GM20431 (cell line): Measurements from ENCODE around the gene HLF.
"Not testable (repeated sequence)": the region's sequence is repeated elsewhere in the genome, so short reads cannot be mapped to it uniquely, and the experiment has no call there.

Source experiments
- in situ Hi-C: fragments of 300-500 bp; cut with MseI, MboI; formaldehyde crosslinking; loops from one replicate; pipeline ENCODE4 v1.15.0; 2020; ENCODE audit warnings: low sequenced_read_pairs; ENCODE audit not compliant: unreplicated experiment

HLF gene

DNA sequence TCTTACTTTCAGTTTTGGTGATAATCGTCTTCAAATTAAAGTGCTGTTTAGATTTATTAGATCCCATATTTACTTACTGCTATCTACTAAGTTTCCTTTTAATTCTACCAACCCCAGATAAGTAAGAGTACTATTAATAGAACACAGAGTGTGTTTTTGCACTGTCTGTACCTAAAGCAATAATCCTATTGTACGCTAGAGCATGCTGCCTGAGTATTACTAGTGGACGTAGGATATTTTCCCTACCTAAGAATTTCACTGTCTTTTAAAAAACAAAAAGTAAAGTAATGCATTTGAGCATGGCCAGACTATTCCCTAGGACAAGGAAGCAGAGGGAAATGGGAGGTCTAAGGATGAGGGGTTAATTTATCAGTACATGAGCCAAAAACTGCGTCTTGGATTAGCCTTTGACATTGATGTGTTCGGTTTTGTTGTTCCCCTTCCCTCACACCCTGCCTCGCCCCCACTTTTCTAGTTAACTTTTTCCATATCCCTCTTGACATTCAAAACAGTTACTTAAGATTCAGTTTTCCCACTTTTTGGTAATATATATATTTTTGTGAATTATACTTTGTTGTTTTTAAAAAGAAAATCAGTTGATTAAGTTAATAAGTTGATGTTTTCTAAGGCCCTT, 56.8 kb downstream of the HLF start:
- in situ Hi-C loops = loop anchor here (25.0 kb wide), 1 partner anchor 109 kb away; no protein-coding TSS in a partner anchor

DNA sequence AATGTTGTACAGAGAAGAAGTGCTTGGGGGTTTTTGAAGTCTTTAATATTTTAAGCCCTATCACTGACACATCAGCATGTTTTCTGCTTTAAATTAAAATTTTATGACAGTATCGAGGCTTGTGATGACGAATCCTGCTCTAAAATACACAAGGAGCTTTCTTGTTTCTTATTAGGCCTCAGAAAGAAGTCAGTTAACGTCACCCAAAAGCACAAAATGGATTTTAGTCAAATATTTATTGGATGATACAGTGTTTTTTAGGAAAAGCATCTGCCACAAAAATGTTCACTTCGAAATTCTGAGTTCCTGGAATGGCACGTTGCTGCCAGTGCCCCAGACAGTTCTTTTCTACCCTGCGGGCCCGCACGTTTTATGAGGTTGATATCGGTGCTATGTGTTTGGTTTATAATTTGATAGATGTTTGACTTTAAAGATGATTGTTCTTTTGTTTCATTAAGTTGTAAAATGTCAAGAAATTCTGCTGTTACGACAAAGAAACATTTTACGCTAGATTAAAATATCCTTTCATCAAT, 57.8 kb downstream of the HLF start:
- in situ Hi-C loops = loop anchor here (25.0 kb wide), 1 partner anchor 110 kb away; no protein-coding TSS in a partner anchor

DNA sequence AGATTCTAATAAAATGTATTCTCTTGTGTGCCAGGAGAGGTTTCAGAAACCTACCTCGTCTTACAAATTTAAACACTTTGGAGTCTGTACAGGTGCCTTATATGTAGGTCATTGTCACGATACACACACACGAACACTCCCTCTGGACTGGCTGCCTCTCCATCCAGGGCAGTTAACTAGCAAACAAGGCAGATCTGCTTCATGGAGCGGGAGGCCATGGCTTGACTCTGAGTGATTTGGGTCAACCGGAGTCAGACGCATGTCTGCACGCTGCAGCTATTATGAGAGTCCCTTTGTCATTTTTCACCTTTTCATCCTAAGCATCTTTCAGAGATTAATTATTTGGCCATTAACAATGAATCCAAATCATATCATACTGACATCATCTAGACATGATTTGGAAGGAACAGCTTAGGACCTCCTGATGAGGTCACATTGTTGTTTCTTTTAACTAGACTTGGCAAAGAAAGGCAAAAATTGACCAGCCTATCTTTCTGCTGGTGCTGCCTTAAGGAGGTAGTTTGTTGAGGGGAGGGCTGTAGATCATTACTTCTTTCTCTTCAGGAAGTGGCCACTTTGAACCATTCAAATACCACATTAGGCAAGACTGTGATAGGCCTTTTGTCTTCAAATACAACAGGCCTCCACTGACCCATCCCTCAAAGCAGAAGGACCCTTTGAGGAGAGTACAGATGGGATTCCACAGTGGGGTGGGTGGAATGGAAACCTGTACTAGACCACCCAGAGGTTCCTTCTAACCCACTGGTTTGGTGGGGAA, 58.9 kb downstream of the HLF start:
- in situ Hi-C loops = loop anchor here (25.0 kb wide), 1 partner anchor 111 kb away; no protein-coding TSS in a partner anchor

DNA sequence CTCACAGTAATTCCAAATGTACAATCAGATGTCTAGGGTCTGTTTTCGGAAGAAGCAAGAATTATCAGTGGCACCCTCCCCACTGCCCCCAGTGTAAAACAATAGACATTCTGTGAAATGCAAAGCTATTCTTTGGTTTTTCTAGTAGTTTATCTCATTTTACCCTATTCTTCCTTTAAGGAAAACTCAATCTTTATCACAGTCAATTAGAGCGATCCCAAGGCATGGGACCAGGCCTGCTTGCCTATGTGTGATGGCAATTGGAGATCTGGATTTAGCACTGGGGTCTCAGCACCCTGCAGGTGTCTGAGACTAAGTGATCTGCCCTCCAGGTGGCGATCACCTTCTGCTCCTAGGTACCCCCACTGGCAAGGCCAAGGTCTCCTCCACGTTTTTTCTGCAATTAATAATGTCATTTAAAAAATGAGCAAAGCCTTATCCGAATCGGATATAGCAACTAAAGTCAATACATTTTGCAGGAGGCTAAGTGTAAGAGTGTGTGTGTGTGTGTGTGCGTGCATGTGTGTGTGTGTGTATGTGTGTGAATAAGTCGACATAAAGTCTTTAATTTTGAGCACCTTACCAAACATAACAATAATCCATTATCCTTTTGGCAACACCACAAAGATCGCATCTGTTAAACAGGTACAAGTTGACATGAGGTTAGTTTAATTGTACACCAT, 59.7 kb downstream of the HLF start:
- in situ Hi-C loops = loop anchor here (25.0 kb wide), 1 partner anchor 112 kb away; no protein-coding TSS in a partner anchor

DNA sequence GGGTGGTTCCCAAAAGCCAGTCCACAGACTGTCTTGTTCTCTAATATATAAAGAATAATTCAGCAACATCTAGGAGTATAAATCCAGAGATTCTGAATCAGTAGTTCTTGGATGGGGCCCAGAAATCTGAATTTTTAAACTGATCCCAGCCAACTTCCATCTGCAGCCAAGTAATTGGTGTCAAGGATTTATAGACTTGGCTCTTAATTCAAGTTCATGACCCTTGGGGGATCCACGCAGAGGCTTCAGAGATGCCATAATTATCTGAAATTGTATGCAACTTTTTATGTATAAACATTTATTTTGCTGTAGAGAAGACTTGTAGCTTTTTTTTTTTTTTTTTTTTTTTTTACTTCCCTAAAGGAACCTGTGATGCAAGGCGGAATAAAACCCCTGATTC, 60.6 kb downstream of the HLF start:
- in situ Hi-C loops = no loop called here

DNA sequence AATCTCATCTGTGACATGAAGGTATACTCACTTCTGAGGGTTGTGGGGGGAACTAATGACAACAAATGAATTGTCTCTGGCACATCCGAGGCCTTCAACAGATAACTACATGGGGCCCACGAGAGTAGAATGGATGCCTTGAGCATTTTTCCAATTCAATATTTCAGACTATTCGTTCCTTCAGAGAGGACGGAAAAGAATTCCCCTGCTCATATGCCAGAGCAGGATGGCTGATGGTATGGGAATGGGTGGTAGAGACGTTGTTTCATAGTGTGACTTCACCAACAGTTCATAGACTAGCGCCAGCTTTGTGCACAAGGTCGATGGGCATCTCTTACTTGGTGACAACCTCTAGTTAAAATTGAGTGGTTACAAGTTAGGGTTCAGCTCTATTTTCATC, 61.3 kb downstream of the HLF start:
- in situ Hi-C loops = no loop called here

DNA sequence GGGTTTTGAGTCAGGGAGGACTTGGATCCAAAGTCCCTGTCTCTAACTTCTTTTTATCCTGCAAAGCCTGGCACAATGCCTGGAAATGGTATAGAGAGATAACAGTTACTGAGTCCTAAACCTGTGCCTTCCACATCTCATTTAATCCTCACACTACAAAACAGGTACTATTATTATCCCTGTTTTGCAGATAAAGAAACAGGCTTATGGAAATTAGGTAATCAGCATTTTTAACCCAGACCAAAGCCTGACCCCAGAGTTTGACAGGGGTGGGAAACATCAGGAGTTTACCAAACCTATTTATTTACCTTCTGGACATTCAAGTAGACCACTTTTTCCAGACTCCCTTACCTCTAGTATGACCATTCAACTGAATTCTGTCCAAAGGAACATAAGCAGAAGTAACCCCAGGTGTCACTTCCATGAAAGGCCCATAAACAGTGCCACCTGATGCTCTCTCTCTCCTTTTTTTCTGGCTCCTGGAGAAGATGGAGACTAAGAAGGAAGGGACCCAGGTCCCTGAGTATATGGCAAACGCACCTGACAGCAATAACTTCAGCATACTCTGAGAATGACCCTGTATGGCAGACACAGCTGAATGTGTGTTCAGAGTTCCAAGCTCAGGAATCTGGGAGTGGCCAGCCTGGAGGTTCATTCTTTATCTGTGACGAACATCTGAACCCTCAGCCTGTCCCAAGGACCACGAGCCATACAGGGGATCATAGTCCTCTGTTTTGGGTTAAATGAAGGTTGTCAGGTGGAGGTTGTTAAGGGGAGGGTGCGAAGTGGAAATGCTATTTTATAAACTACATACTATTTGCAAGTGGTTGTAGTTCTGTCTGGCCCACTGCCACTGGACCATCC, 62.7 kb downstream of the HLF start:
- in situ Hi-C loops = no loop called here

DNA sequence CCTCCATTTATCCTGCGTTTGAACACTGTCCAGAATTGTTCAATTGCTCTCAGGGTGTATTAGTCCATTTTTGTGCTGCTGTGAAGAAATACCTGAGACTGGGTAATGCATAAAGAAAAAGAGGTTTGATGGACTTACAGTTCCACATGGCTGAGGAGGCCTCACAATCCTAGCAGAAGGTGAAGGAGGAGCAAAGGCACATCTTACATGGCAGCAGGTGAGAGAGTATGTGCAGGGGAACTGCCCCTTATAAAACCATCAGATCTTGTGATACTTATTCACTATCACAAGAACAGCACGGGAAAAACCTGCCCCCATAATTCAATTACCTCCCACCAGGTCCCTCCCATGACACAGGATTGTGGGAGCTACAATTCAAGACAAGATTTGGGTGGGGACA, 63.8 kb downstream of the HLF start:
- in situ Hi-C loops = not testable (repeated sequence)

DNA sequence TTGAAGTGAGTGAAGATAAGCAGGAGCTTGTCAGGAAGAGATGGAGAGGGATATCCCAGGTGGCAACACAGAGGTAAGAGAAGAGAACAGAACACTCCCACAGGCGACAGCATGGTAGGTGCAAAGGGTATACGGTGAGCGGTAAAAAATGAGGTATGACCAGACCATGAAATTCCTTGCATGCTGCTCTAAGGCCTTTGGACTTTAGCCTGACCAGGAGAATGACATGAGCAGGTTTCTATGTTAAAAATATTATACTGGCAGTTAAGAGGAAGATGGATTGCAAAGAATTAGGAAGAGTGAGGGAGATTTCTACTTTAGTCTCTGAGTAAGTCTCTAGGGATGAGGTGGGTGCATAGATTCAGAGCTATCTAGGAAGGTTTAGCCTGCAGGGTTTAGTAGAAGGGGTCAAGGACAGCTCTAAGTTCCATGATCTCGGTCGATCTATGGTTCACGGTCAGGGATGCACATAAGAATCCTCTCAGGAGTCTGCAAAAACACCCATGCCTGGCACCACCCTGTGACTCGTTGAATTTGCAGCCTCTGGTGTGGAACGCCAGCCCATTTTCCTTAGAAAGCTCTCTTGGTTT, 65.7 kb downstream of the HLF start:
- in situ Hi-C loops = no loop called here

DNA sequence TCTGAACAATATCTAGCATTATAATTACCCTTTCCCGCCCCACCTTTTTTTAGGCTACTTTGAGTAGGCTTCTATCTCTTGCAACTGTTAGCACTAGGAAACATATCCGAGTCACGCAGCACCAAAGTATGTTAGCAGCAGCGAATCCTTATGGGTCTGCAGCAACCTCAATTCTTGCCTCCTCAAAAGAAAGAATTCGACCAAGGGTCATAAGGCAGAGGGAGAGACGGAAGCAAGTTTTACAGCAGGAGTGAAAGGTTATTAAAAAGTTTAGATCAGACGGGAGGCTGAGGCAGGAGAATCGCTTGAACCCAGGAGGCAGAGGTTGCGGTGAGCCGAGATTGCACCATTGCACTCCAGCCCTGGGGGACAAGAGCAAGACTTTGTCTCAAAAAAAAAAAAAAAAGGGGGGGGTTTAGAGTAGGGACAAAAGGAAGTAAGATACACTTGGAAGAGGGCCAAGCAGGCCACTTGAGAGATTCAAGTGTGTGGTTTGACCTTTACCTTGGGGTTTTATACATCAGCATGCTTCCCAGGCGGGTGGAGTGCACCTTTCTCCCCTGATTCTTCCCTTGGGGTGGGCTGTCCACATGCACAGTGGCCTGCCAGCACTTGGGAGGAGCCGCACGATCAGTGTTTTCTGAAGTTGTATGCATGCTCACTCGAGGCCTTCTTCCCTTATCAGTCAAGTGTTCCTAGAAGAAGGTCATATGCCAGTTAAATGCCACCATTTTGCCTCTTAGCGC, 67.7 kb downstream of the HLF start:
- in situ Hi-C loops = no loop called here

DNA sequence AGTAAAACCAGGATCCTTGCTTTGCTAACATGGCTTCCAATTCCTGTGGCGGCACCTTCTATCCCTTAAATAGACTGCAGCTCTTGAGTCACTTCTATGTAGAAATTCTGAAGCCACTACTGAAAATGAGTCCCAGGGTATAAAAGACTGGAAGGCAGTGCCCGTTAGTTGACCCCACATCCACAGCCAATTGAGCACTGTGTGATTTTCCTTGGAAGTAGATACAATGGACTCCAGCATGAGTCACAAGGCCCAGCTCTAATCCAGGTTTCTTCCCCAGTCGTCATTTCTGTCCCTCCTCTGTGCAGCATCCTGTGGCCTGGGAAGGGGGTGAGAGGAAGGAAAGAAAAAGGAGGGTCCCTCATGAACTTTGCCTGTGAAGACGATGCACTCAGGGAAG, 69.5 kb downstream of the HLF start:
- in situ Hi-C loops = no loop called here

DNA sequence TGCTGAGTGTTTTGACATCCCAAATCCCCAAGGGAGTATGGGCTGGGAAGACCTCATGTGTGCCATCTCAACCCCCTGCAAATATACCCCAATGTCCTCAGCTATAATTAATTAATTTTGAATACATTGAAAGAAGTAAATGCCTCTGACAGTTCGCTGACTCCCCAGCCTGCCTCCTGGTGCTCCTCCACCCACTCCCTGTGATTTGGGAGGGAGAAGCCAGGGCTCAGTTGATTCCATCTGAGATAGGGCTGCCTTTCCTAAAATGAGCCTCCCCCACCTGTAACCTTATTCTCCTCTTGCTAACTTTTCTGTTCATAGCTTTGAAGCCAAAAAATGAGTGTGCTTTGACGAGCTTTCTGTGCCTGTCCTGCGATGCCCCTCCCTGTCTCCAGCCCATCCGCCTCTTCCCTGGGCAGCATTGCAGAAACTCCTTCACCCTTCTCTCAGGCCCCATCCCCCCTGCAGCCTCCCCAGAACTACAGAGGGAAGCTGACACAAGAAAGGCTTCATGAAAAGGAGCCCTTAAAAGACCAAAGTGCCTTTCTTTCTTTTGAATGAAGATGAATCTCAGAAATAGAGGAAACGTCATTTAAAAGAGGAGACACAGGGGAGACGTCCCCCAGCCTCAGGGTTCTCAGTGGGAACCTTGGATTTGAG, 70.3 kb downstream of the HLF start:
- in situ Hi-C loops = no loop called here

DNA sequence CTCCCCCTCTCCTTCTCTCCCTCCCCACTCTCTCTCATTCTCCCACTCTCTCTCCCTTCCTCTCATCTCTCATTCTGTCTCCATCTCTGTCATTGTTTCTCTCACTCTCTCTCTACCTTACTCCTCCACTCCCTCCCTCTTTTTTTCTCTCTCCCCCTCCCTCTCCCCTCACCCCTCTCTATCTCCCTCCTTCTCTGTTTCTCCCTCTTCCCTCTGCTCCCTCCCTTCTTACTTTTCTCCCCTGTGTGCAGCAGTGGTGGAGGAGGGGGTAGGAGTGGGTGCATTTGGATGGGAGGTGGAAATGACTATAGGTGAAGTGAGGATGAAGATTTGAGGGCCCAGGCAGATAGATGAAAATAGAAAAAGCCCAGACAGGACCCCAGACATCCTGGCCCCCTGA, 70.9 kb downstream of the HLF start:
- in situ Hi-C loops = no loop called here

DNA sequence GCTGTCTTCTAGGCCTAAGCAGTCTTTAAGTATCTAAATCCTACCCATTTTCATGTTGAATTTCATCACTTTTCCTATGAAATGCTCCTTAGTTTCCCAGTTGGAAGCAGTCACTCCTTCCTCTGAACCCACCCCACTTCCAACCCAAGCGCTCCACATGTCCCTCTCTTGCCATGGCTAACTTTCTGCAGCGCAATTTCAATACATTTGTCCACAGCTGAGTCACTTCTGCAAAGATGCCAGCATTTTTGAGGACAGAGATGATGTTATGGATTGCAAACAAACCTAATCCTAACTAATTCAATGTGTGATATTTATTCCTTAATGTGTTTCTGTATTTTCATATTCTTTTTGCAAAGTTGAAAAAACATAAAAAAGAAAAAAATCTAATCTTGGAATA, 71.7 kb downstream of the HLF start:
- in situ Hi-C loops = no loop called here

DNA sequence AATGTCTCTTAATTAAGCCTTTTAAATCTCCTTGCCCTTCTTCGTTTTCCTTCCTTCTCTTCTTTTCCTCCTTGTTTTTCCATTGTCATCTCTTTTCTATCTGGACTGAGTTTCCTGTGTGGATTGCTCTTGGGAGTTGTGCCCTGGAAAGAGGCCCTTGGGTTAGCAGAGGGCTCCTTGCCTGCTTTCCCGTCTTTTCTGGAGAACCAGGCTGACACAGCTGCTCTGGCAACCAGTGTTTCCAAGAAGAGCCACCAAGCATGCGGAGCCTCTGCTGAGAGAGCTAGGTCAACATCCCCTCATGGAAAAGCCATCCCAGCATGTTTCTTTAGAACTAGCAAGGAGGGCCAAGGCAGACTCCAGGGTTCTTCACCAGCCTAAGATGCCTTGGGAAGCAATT, 75.4 kb downstream of the HLF start:
- in situ Hi-C loops = no loop called here

DNA sequence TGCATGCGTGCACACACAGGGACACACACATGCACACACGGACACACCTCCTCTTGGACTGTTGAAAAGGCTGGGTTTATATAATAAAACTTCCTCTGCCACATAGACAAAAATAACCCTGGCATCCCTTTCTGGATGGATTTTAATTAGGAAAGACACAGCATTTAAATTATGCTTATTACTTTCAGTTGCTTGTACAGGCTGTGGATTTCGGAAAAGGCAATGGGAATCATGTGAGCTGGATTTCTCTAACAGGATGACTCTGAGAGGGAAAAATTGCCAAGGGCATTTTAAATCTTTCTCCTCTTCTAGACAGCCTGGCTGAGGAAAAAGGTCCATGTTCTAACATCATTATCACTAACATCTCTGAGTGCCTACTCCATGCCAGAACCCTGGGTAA, 75.9 kb downstream of the HLF start:
- in situ Hi-C loops = no loop called here

DNA sequence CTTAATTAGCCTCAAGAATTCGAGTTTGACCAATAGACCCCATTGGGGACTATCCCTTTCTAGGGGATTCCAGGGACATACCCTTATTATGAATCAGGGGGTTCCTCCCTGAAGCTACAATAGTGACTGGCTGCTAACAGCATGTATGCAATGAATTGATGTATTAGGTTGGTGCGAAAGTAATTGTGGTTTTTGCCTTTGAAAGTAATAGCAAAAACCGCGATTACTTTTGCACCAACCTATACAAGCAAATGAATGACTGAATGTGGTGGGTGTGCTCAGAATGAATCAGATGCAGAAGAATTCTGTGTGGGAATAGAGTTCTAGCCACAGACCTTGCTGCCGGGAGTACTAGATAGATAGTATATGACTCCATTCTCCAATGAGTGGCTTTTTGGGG, 76.7 kb downstream of the HLF start:
- in situ Hi-C loops = no loop called here

DNA sequence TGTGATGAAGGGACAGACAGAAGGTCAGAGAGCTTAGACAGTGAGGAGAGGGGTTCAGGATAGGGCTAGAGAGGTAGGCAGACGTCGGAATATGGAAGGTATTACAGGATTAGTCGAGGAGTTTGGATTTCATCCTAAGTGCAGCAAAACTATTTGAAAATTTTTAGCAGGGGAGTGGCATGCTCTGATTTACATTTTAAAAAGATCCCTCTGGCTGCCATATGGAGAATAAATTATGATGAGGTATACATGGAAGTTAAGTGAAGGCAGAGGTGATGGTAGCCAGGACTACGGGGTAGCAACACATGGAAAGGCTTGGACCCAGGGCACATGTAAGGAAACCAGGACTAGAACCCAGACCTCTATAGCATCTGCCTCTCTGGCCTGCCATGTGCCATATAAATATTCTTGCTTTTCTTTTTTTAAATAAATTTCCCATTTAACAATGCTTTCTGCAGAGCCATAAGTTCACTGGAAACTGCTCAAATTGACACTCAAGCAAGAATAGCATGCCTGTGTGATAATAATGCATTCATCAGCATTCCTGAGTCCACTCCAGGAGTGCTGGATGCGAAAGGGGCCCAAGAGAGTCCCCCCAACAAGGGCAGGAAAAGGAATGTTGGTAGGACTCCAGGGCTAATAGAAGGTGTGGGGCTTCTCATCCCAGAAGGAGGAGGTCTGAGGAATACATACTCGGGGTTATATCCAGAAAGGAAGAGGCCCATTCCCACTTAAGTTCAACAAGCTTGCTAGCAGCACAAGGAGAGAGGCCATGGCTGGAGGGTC, 78.2 kb downstream of the HLF start:
- in situ Hi-C loops = no loop called here
